A549 treated with Mapracorat at 1 μM for 4 hours (cell line): ENCODE data around the gene SNRPA. TPM values are rescaled to one million over a fixed set of nuclear protein-coding genes. Genes with fewer than 3 reads are reported as not detected.

Experiments
- total RNA-seq: library from RNA; stranded (reverse); fragments of 200-300 nt; extraction: Qiagen RNA extraction; gene quantifications from 5 replicates; pipeline ENCODE4 v1.2.3, GENCODE V29; 2022

The SNRPA gene
- total RNA-seq = 146 to 186 TPM (median 157 TPM) in 5 replicates

DNA sequence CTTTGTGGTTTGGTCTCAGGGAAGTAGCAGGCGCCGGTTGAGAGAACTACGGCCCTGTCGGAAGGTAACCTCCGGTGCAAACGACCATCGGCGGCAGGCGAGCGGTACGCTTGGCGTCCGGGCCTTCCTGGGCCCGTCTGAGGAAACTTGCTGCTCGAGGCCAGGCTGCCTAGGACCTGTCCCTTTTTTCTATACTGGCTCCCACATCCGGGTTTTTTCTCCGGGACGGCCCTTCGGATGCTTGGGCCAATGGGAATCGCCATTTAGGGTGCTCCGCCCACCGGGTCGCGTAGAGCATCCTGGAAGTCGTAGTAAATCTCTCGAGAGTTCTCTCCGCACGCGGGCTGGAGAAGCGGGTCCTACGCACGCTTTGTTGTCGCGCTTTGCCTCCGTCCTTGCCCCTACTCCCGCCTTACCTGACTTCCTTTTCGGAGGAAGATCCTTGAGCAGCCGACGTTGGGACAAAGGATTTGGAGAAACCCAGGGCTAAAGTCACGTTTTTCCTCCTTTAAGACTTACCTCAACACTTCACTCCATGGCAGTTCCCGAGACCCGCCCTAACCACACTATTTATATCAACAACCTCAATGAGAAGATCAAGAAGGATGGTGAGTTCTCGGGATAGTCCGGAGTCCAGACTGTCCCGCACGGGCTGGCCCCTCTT lies at the start of gene SNRPA:
Gene SNRPA (plus strand): TSS at position 330 of the 664 bp plus-strand sequence. CDS start 206 bp downstream, at position 536.

GRCh38 chr19:40716482-40717324 lies 34.3 kb upstream of the SNRPA start, which contains the start of the genes COQ8B and ITPKC:
TSS of gene COQ8B (minus strand) at chr19:40716886. CDS start at chr19:40714632, 2,254 bp downstream.
TSS of gene ITPKC (plus strand) at chr19:40717112. CDS start at chr19:40717136, 24 bp downstream.

GRCh38 chr19:40750058-40750873 lies 737 bp upstream of the SNRPA start, which contains the start of gene ACTMAP:
TSS of gene ACTMAP (minus strand) at chr19:40750477. CDS start at chr19:40749803, 674 bp downstream.

DNA sequence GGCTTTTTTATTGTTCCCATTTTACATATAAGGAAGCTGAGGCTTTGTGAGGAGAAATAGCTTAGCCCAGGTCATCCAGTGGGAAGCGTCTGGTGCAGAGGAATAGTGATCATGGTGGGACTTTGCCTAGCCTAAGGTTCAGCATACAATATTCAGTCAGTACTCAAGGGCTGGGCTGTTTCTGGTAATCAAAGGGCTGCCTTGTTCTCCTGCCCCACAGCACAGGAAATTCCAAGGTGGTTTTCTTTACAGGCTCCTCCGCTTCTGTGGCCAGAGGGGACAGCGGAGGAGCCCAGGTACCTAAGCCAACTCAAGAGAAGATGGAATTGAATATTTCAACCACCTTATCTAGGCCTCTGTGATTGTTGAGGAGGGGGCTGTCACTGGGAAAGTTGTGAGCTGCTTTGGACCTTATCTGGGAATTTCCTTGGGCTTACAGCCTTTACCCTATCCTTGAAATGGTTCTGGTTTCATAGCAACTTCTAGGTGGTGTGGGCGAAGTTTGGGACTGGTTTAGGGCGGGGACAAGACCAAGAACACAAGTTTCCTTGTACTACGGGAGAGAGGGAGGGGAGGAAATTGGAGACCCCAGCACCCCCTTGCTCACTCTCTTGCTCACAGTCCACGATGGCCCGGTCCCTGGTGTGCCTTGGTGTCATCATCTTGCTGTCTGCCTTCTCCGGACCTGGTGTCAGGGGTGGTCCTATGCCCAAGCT lies 24.1 kb downstream of the SNRPA start, which contains the start of gene MIA:
Gene MIA (plus strand): TSS at position 606 of the 716 bp plus-strand sequence. CDS start 22 bp downstream, at position 628.

GRCh38 chr19:40777937-40778705 lies 27.1 kb downstream of the SNRPA start, which contains the start of gene RAB4B:
TSS of gene RAB4B (plus strand) at chr19:40778247. CDS start at chr19:40778376, 129 bp downstream.

GRCh38 chr19:40798683-40799557 lies 47.9 kb downstream of the SNRPA start, which contains the start of gene EGLN2:
TSS of gene EGLN2 (plus strand) at chr19:40799191. CDS start at chr19:40800573, 1,382 bp downstream.

Other genes with a start within 250 kb of the SNRPA start
- 100 to 141 TPM (median 132 TPM) in 5 replicates for gene SHKBP1, start 174.3 kb upstream of the SNRPA start, total RNA-seq
- gene LTBP4, start 149.8 kb upstream of the SNRPA start, total RNA-seq = 34.0 to 57.1 TPM (median 54.1 TPM) in 5 replicates
- 52.9 to 83.0 TPM (median 79.0 TPM) in 5 replicates for gene NUMBL, start 60.6 kb upstream of the SNRPA start, total RNA-seq
- 70.0 to 99.8 TPM (median 92.0 TPM) in 5 replicates for gene COQ8B, start 34.3 kb upstream of the SNRPA start, total RNA-seq
- gene ITPKC, start 34.1 kb upstream of the SNRPA start, total RNA-seq = 28.1 to 38.0 TPM (median 35.6 TPM) in 5 replicates
- gene ACTMAP, start 726 bp upstream of the SNRPA start, total RNA-seq = 15.8 to 20.1 TPM (median 19.3 TPM) in 5 replicates
- gene MIA, start 24.3 kb downstream of the SNRPA start, total RNA-seq = not detected in 5 replicates
- 14.1 to 20.4 TPM (median 18.9 TPM) in 5 replicates for gene RAB4B, start 27.0 kb downstream of the SNRPA start, total RNA-seq
- 75.4 to 103 TPM (median 94.6 TPM) in 5 replicates for gene EGLN2, start 48.0 kb downstream of the SNRPA start, total RNA-seq
- not detected in 5 replicates for gene CYP2A6, start 99.2 kb downstream of the SNRPA start, total RNA-seq
- not detected in 5 replicates for gene CYP2A7, start 131.0 kb downstream of the SNRPA start, total RNA-seq
- not detected in 5 replicates for gene CYP2B6, start 240.1 kb downstream of the SNRPA start, total RNA-seq